GM13977 (cell line): ENCODE data around the gene SCD5.

Source experiments
- DNase-seq: peaks from one replicate; pipeline ENCODE4 v3.0.0; 2012; ENCODE audit warnings: low spot score
- in situ Hi-C: fragments of 300-500 bp; cut with MboI; formaldehyde crosslinking; loops from one replicate; pipeline ENCODE4 v1.12.0; 2022; ENCODE audit warnings: low sequenced_read_pairs, low pct_unique_long_range_greater_than_20kb, mixed read lengths, inconsistent platforms; ENCODE audit not compliant: unreplicated experiment
- TF ChIP-seq, protein P1 (sequence below): IDR thresholded peaks from 2 replicates; pipeline ENCODE4 v1.5.1; 2012; ENCODE audit warnings: mild to moderate bottlenecking, control low read depth; ENCODE audit not compliant: insufficient read depth; ENCODE audit errors: extremely low read depth, missing control alignments

The SCD5 gene

DNA sequence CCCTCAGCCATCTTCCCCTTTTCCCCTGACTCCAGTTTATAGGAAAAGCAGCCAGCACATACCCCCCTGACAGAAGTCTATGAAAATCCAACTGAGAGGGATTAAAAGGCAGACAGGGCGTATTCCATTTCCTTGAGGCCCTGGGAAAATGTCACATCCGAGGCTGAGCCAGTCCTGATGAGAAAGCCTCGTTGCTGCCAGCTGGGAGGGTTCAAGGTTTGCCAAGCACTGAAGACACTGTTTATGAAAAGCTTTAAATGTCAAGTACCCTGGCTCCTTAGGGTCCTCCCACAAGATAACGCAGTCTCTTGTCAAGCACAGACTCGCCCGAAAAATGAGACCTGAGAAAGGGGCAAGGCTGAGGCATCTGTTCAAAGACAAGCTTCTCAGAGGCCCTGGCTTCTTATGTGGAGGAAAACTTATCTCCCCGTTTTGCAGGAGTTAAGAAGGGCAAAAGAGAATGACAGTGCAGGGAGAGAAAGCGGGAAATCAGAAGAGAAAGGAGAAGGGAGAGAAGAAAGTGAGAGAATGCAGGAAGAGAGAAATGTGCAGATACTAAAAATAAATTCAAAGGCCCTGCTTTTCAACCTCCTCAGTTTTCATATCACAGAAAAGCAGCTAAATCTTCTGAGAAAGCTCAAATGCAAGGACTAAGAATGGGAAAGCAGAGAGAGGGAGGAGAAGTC, 44.7 kb downstream of the SCD5 start:
- TF ChIP-seq, protein P1, sequence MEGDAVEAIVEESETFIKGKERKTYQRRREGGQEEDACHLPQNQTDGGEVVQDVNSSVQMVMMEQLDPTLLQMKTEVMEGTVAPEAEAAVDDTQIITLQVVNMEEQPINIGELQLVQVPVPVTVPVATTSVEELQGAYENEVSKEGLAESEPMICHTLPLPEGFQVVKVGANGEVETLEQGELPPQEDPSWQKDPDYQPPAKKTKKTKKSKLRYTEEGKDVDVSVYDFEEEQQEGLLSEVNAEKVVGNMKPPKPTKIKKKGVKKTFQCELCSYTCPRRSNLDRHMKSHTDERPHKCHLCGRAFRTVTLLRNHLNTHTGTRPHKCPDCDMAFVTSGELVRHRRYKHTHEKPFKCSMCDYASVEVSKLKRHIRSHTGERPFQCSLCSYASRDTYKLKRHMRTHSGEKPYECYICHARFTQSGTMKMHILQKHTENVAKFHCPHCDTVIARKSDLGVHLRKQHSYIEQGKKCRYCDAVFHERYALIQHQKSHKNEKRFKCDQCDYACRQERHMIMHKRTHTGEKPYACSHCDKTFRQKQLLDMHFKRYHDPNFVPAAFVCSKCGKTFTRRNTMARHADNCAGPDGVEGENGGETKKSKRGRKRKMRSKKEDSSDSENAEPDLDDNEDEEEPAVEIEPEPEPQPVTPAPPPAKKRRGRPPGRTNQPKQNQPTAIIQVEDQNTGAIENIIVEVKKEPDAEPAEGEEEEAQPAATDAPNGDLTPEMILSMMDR = no peak
- in situ Hi-C loops = loop anchor here (10.0 kb wide), 1 partner anchor 289 kb away; no protein-coding TSS in a partner anchor
- DNase-seq = no peak

DNA sequence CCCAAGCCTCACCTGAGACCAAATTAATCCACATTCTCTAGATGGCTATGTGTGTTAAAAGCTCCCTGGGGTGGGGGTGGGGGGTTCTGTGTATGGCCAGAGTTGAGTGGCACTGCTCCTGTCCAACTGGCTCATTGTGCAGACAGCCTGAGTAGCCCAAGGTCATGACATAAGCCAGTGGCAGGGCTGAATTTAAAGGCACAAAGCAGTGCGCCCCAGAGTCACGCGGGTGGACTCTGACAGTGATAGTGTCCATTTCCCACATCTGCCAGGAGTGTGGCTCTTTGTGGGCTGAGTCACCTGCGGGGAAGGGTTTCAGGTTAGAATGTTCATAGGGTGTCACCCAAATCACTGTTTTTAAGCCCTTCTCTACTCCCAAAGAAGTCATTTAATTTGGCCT, 45.4 kb downstream of the SCD5 start:
- TF ChIP-seq, protein P1 = no peak
- in situ Hi-C loops = loop anchor here (10.0 kb wide), 1 partner anchor 288 kb away; no protein-coding TSS in a partner anchor
- no peak for DNase-seq

DNA sequence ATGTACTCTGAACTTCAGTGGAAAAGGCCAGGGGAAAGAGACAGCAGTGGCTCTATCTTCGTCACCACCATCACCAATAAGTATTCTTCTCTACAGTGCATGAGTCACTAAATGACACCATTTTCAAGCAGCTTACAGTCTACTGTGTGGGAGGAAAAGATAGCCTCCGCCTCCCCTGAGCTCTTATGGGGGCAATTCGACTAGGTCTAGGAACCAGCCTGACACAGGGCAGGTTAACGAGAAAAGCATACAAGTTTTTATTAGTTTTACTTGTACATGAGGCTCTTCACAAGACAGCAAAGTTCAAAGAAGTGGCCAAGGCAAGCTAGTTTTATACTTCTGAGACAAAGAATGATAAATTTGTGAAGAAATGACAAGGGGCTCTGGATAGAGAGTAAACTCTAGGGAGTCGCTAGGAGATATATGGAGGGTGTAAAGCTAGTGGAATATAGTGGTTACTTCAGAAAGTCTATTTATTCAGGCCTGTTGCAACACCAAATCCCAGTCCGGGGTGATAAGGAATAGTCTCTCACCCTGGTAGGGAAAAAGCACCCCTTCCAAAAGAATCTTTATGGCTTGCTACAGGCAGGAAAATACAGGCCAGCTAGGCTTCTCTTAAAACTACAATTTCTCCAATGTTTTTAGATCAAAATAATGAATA, 49.7 kb downstream of the SCD5 start:
- no peak for DNase-seq
- TF ChIP-seq, protein P1 = no peak
- in situ Hi-C loops = no loop called here

DNA sequence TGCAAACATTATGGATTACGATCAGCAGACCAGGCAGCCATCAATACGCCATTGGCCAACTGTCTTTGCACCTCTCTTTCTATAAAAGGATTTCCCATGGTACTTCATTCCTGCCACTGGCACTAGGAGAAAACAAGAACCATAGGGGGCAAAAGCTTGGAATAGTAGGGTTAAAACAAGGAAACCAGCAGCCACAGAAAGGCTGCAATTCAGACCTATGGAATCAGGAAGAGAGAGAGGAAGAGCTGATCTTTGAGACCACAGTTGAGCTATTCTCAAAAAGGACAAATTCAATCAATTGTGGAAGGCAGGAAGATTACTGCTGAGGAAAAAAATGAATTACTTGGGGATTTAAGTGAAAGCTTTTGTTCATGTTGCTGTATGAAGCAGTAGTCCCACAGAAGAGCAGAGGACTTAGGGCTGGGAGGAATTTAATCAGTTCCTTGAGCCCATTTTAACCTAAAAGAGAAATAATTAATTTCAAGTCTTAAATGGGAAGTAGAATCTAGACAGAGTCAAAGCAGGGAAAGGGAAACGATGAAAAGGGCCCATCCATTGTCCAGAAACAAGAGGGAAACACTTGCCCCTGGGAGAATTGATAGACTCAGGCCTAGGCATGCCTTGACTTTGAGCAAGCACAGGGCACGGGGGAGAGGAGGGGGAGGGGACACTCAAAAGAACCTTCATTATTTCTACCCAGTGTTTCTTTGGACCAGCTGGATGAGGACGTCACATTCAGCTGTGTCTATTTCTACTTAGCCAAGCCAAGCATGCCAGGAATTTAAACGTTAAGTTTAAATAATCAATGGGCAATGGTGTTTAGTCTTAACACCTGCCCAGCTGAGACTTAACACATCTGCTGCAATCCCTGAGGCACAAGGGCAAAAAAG, 50.7 kb downstream of the SCD5 start:
- TF ChIP-seq, protein P1 = no peak
- no peak for DNase-seq
- in situ Hi-C loops = no loop called here

DNA sequence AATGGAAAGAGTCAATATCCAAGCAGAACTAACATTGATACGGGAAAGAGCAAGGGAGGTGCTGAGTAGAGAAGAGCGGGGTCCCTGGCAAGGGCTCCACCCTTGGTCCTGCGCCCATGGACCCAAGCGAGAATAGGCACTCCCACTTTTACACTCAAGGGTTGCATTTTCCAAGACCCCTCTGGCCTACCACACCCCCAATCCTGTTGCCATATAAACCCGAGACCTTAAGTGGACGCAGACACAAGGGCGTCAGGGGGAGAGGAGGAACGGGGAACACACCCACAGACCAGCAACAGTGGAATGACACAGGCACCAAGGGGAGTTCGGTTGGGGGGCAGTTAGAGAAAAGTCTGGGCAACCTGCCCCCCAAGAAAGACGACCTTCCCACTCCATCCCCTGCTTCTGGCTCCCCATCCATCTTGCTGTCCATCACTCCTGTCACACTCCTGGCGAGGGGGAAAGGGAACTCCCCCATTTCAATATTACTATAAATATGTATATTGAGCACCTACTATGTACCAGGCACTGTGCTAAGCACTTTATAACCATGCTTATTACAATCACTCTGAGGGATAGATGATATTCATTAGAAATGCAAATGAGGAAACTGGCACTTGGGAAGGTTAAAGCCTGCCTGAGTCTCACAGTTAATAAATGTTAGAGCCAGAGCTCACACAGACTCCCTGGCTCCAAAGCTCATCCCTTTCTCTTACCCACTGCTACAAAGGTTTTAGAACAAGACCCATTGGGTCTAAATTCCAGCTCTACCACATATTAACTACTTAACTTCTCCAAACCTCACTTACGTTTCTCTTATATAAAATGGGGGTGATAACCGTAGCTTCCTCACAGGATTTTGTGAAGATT, 51.7 kb downstream of the SCD5 start:
- TF ChIP-seq, protein P1 = no peak
- in situ Hi-C loops = no loop called here
- DNase-seq = no peak

DNA sequence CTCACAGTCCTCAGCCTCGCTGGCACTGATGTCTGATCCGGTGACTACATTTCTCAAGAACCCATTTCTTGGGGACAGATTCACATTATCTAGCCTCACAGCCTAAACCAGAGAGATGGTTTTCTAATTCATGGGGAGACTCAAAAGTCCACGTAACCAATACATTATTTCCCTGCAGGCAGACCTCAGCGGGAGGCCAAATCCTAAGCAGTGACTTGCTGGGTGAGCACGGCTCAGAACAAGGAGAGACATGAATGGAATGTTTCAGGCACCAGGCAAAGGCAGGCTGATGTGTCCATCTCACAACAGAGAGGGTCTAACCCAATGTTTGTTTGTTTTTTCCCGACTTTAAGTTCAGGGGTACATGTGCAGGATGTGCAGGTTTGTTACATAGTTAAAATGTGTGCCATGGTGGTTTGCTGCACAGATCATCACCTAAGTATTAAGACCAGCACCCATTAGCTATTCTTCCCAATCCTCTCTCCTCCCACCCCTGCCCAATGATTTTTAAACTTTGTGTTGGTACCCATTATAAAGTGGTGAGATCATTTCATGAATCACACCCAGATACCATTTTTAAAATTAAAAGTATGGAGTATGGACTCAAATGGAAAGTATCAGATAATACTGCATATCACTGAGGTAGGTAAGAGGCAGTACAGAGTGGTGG, 53.3 kb downstream of the SCD5 start:
- in situ Hi-C loops = no loop called here
- DNase-seq = no peak

More for the DNA sequence above, 53.3 kb downstream of the SCD5 start:
- TF ChIP-seq, protein P1 = no peak
